HepG2 (cell line): ENCODE measurements around the gene INPP5E. TPM values are rescaled to one million over a fixed set of nuclear protein-coding genes. Genes with fewer than 3 reads are reported as not detected.

Source experiments
- CEBPB ChIP-seq: IDR thresholded peaks from 2 replicates; pipeline ENCODE4 v1.6.1; 2011; ENCODE audit warnings: low read depth, low read length, improper control_type of control experiment, borderline replicate concordance
- JUNB ChIP-seq: sonication (generic); formaldehyde crosslinking; IDR thresholded peaks from 2 replicates; pipeline ENCODE4 v1.8.0; 2022; ENCODE audit warnings: missing genetic modification reagents, mild to moderate bottlenecking, borderline replicate concordance
- polyA plus RNA-seq, 8 experiments: library from polyadenylated mRNA; depleted of rRNA in 3 of 8; stranded (reverse) in 7 of 8; unstranded in 1 of 8; fragments of >200 nt; fragmentation: Illumina TruSeq in 4 of 8; extraction: Trizol in 4 of 8; gene quantifications; 2 replicates each; pipeline versions ENCODE4 v1.2.1 to v1.2.3, GENCODE V29; 2011 to 2016; ENCODE audit warnings: low read depth in 4 of 8, missing spikeins in 1 of 8, mixed read lengths in 1 of 8; ENCODE audit not compliant: insufficient read depth in 1 of 8
- total RNA-seq, 5 experiments: library from RNA; depleted of rRNA; stranded (reverse); fragments of >200 nt; fragmentation: Illumina TruSeq; extraction: Trizol; gene quantifications; 2 replicates each; pipeline ENCODE4 v1.2.3, GENCODE V29; 2016; ENCODE audit warnings: low read depth in 1 of 5
- TF ChIP-seq, protein P1 (sequence below): sonication (generic); formaldehyde crosslinking; IDR thresholded peaks from 2 replicates; pipeline ENCODE4 v1.4.0; 2020; ENCODE audit warnings: missing genetic modification reagents, mild to moderate bottlenecking, borderline replicate concordance
- TF ChIP-seq, protein P2 (sequence below): sonication (generic); formaldehyde crosslinking; IDR thresholded peaks from 2 replicates; pipeline ENCODE4 v1.8.0; 2022; ENCODE audit warnings: missing genetic modification reagents, mild to moderate bottlenecking, borderline replicate concordance
- TF ChIP-seq, protein P3 (sequence below): sonication (generic); formaldehyde crosslinking; IDR thresholded peaks from 2 replicates; pipeline ENCODE4 v1.4.0; 2020; ENCODE audit warnings: missing genetic modification reagents
- TF ChIP-seq, protein P4 (sequence below): sonication (generic); formaldehyde crosslinking; IDR thresholded peaks from 2 replicates; pipeline ENCODE4 v1.4.0; 2020; ENCODE audit warnings: missing genetic modification reagents
- TF ChIP-seq, protein P5 (sequence below): sonication (generic); formaldehyde crosslinking; IDR thresholded peaks from 2 replicates; pipeline ENCODE4 v1.8.0; 2022; ENCODE audit warnings: low read depth, missing genetic modification reagents
- TF ChIP-seq, protein P6 (sequence below), 2 experiments: sonication (generic) in 1 of 2; formaldehyde crosslinking in 1 of 2; IDR thresholded peaks; 2 replicates each; pipeline versions ENCODE4 v1.6.1 to v1.9.0; 2014 to 2022; ENCODE audit warnings: antibody characterized with exemption in 1 of 2, borderline replicate concordance in 1 of 2, inconsistent platforms in 1 of 2, low read depth in 1 of 2, missing genetic modification reagents in 1 of 2
- TF ChIP-seq, protein P7 (sequence below): sonication (generic); formaldehyde crosslinking; IDR thresholded peaks from 2 replicates; pipeline ENCODE4 v1.5.0; 2020; ENCODE audit warnings: mild to moderate bottlenecking, missing genetic modification reagents, borderline replicate concordance

Gene INPP5E
- total and polyA plus RNA-seq, 2 of the 13 experiments (the other 11 are each of a cell fraction or from before 2014, with no cell fraction given): 5.5 TPM

DNA sequence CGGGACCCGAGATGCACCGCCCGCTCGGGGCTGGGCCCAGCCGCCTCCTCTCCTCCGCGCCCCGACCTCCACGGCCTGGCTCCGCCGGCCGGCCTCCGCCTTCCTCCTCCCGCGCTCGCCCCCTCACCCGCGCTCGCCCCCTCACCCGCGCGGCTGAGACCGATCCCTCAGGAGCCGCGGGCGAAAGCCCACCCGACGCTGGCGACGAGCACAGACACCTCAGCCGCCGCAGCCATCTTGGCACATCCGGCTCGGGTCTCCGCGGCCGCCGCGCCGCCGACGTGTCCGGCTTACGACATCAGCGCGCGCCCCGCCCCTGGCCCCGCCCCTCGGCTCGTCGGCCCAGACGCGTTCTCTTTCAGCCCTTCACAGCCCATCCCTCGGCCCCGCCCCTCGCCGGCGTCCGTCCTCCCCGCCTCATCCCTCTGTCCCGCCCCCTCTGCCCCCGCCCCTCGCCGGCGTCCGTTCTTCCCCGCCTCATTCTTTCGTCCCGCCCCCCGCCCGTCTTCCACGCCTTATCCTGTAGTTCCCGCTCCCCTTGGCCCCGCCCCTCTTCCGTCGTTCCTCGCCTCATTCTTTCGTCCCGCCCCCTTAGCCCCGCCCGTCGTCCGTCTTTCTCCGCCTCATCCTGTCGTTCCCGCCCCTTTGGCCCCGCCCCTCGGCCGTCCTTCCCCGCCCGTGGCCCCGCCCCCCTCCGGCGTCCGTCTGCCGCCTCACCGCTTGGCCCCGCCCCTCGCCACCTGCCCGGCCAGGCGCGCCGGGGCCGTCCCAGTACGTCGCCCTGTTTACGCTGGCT lies 43.3 kb upstream of the INPP5E start, which contains the start of gene SEC16A (continued):
- TF ChIP-seq, protein P1, sequence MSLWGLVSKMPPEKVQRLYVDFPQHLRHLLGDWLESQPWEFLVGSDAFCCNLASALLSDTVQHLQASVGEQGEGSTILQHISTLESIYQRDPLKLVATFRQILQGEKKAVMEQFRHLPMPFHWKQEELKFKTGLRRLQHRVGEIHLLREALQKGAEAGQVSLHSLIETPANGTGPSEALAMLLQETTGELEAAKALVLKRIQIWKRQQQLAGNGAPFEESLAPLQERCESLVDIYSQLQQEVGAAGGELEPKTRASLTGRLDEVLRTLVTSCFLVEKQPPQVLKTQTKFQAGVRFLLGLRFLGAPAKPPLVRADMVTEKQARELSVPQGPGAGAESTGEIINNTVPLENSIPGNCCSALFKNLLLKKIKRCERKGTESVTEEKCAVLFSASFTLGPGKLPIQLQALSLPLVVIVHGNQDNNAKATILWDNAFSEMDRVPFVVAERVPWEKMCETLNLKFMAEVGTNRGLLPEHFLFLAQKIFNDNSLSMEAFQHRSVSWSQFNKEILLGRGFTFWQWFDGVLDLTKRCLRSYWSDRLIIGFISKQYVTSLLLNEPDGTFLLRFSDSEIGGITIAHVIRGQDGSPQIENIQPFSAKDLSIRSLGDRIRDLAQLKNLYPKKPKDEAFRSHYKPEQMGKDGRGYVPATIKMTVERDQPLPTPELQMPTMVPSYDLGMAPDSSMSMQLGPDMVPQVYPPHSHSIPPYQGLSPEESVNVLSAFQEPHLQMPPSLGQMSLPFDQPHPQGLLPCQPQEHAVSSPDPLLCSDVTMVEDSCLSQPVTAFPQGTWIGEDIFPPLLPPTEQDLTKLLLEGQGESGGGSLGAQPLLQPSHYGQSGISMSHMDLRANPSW (CRISPR knock-in tag): no peak
- TF ChIP-seq, protein P2, sequence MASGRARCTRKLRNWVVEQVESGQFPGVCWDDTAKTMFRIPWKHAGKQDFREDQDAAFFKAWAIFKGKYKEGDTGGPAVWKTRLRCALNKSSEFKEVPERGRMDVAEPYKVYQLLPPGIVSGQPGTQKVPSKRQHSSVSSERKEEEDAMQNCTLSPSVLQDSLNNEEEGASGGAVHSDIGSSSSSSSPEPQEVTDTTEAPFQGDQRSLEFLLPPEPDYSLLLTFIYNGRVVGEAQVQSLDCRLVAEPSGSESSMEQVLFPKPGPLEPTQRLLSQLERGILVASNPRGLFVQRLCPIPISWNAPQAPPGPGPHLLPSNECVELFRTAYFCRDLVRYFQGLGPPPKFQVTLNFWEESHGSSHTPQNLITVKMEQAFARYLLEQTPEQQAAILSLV: no peak
- TF ChIP-seq, protein P3, sequence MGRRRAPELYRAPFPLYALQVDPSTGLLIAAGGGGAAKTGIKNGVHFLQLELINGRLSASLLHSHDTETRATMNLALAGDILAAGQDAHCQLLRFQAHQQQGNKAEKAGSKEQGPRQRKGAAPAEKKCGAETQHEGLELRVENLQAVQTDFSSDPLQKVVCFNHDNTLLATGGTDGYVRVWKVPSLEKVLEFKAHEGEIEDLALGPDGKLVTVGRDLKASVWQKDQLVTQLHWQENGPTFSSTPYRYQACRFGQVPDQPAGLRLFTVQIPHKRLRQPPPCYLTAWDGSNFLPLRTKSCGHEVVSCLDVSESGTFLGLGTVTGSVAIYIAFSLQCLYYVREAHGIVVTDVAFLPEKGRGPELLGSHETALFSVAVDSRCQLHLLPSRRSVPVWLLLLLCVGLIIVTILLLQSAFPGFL (CRISPR knock-in tag): no peak
- TF ChIP-seq, protein P4, sequence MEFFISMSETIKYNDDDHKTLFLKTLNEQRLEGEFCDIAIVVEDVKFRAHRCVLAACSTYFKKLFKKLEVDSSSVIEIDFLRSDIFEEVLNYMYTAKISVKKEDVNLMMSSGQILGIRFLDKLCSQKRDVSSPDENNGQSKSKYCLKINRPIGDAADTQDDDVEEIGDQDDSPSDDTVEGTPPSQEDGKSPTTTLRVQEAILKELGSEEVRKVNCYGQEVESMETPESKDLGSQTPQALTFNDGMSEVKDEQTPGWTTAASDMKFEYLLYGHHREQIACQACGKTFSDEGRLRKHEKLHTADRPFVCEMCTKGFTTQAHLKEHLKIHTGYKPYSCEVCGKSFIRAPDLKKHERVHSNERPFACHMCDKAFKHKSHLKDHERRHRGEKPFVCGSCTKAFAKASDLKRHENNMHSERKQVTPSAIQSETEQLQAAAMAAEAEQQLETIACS (CRISPR knock-in tag): no peak
- TF ChIP-seq, protein P5, sequence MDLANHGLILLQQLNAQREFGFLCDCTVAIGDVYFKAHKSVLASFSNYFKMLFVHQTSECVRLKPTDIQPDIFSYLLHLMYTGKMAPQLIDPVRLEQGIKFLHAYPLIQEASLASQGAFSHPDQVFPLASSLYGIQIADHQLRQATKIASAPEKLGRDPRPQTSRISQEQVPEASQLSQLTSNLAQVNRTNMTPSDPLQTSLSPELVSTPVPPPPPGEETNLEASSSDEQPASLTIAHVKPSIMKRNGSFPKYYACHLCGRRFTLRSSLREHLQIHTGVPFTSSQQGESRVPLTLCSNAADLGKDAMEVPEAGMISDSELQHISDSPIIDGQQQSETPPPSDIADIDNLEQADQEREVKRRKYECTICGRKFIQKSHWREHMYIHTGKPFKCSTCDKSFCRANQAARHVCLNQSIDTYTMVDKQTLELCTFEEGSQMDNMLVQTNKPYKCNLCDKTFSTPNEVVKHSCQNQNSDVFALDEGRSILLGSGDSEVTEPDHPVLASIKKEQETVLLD: peak; percentile 82
- TF ChIP-seq JUNB (CRISPR knock-in tag) (no peak), CEBPB (peak; percentile 74)
- TF ChIP-seq, protein P6, sequence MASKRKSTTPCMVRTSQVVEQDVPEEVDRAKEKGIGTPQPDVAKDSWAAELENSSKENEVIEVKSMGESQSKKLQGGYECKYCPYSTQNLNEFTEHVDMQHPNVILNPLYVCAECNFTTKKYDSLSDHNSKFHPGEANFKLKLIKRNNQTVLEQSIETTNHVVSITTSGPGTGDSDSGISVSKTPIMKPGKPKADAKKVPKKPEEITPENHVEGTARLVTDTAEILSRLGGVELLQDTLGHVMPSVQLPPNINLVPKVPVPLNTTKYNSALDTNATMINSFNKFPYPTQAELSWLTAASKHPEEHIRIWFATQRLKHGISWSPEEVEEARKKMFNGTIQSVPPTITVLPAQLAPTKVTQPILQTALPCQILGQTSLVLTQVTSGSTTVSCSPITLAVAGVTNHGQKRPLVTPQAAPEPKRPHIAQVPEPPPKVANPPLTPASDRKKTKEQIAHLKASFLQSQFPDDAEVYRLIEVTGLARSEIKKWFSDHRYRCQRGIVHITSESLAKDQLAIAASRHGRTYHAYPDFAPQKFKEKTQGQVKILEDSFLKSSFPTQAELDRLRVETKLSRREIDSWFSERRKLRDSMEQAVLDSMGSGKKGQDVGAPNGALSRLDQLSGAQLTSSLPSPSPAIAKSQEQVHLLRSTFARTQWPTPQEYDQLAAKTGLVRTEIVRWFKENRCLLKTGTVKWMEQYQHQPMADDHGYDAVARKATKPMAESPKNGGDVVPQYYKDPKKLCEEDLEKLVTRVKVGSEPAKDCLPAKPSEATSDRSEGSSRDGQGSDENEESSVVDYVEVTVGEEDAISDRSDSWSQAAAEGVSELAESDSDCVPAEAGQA (IDR thresholded peaks at IDR 0.05; ENCODE audit: low read depth): peak; percentile 76; the same call in 1 of the 2 replicates
- TF ChIP-seq, protein P6 (CRISPR knock-in tag; IDR thresholded peaks at IDR 0.05; ENCODE audit: borderline replicate concordance): peak; percentile 80; the same call in 1 of the 2 replicates
- TF ChIP-seq, protein P7, sequence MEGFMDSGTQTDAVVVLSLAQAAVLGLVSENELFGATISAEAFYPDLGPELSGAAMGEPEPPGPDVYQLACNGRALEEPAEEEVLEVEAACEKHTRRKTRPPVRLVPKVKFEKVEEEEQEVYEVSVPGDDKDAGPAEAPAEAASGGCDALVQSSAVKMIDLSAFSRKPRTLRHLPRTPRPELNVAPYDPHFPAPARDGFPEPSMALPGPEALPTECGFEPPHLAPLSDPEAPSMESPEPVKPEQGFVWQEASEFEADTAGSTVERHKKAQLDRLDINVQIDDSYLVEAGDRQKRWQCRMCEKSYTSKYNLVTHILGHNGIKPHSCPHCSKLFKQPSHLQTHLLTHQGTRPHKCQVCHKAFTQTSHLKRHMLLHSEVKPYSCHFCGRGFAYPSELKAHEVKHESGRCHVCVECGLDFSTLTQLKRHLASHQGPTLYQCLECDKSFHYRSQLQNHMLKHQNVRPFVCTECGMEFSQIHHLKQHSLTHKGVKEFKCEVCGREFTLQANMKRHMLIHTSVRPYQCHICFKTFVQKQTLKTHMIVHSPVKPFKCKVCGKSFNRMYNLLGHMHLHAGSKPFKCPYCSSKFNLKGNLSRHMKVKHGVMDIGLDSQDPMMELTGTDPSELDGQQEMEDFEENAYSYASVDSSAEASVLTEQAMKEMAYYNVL (CRISPR knock-in tag): 0 out of 2 replicates have a peak, but pooled peaks have one; percentile 34
